ENCODE results near the gene GPR161. TPM values are rescaled to one million over a fixed set of nuclear protein-coding genes. Genes with fewer than 3 reads are reported as not detected.

GPR161 gene
- total RNA-seq, 1 donor from 2014 or later: 21.9 TPM

DNA sequence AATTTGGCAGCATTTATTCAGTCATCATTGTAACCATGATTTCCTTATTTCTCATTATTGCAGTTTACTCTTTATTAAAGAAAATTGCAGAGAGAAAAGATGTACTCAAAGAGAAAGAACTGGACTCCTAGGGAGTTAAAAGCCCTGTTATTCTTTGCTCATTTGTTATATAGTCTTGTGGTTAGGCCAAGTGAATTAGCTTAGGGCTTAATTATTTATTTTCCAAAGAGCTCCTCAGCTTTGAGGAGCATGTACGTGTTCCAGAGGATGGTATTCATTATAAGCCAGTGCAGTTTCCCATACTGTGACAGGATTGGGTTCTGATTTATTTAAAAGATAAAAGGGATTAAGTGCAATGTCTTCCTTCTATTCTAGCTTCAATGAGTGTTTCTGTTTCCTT is 86.4 kb downstream of the GPR161 start:
- Mint-ChIP-seq H3K9me3 (ENCODE audit: unreplicated experiment) (no peaks in the 10 kb centered on the region), H3K36me3 (ENCODE audit: low read depth, unreplicated experiment) (peaks cover 2% of the 10 kb centered on the region), H3K4me3 (ENCODE audit: unreplicated experiment) (no peak overlapping the region), H3K27me3 (ENCODE audit: low read depth, unreplicated experiment) (no peaks in the 10 kb centered on the region), H3K27ac (ENCODE audit: unreplicated experiment) (no peak overlapping the region), H3K4me1 (ENCODE audit: low read depth, unreplicated experiment) (peaks cover 5% of the 10 kb centered on the region)
- no peak overlapping the region for H2AFZ ChIP-seq (ENCODE audit: low read depth, low read length)
- DNase-seq (ENCODE audit: low read depth) (no peak), FAIRE-seq (no peak)
- H4K20me1 ChIP-seq (ENCODE audit: insufficient read depth, low read length): no peaks in the 10 kb centered on the region
- H3K4me2 ChIP-seq (ENCODE audit: low read length): no peak overlapping the region
- peaks cover 2% of the 10 kb centered on the region for H3K36me3 ChIP-seq (ENCODE audit: insufficient read depth, low read length)
- H3K4me3 ChIP-seq (ENCODE audit: insufficient read depth, low read depth, low read length): no peak overlapping the region
- no peaks in the 10 kb centered on the region for H3K79me2 ChIP-seq (ENCODE audit: insufficient read depth, low read length)
- TF ChIP-seq EZH2 (IDR thresholded peaks at IDR 0.05; ENCODE audit: insufficient read depth, low read length): no peak
- no peak for TF ChIP-seq CTCF (IDR thresholded peaks at IDR 0.05; ENCODE audit: insufficient read depth, low read depth, low read length)
- H3K27me3 ChIP-seq (ENCODE audit: insufficient read depth, low read length): no peaks in the 10 kb centered on the region
- H3K9me3 ChIP-seq (ENCODE audit: insufficient read depth, low read depth, low read length): no peaks in the 10 kb centered on the region
- H3K4me1 ChIP-seq (ENCODE audit: insufficient read depth, low read length): no peaks in the 10 kb centered on the region
- H3K9ac ChIP-seq (ENCODE audit: low read length): no peak overlapping the region
- H3K27ac ChIP-seq (ENCODE audit: low read depth, low read length): no peak overlapping the region

DNA sequence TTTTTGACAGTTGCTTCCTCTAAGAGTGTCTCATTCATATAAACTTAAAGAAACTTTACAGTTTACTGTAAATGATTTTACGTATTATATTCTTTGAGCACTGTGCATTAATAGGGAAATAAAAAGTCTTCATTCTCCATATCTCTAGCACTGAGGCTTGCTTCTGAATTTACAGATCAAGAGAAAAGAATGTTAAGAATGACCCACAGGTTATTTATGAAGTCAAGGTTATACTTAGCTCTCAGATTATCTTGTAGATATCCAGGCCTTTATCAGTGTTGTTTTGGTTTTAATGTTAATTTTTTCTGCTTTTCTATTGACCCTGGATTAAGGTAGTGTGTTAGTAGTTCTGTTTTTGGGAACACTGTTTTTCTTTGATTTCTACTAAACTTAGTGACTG is 91.4 kb downstream of the GPR161 start:
- no peaks in the 10 kb centered on the region for H3K27me3 Mint-ChIP-seq (ENCODE audit: low read depth, unreplicated experiment)
- no peaks in the 10 kb centered on the region for H4K20me1 ChIP-seq (ENCODE audit: insufficient read depth, low read length)
- TF ChIP-seq EZH2 (IDR thresholded peaks at IDR 0.05; ENCODE audit: insufficient read depth, low read length): no peak

GRCh38 chr1:168042362-168042761 is 94.4 kb downstream of the GPR161 start:
- no peaks in the 10 kb centered on the region for H3K4me1 ChIP-seq (ENCODE audit: insufficient read depth, low read length)
- DNase-seq (ENCODE audit: low read depth): no peak
- Mint-ChIP-seq H3K4me1 (ENCODE audit: low read depth, unreplicated experiment) (peaks cover 9% of the 10 kb centered on the region), H3K36me3 (ENCODE audit: low read depth, unreplicated experiment) (peaks cover 4% of the 10 kb centered on the region), H3K9me3 (ENCODE audit: unreplicated experiment) (no peaks in the 10 kb centered on the region), H3K4me3 (ENCODE audit: unreplicated experiment) (no peak overlapping the region), H3K27ac (ENCODE audit: unreplicated experiment) (no peak overlapping the region), H3K27me3 (ENCODE audit: low read depth, unreplicated experiment) (no peaks in the 10 kb centered on the region)
- H2AFZ ChIP-seq (ENCODE audit: low read depth, low read length): no peak overlapping the region
- H3K4me3 ChIP-seq (ENCODE audit: insufficient read depth, low read depth, low read length): no peak overlapping the region
- H3K27ac ChIP-seq (ENCODE audit: low read depth, low read length): no peak overlapping the region
- FAIRE-seq: no peak
- H3K27me3 ChIP-seq (ENCODE audit: insufficient read depth, low read length): no peaks in the 10 kb centered on the region
- no peaks in the 10 kb centered on the region for H4K20me1 ChIP-seq (ENCODE audit: insufficient read depth, low read length)
- no peaks in the 10 kb centered on the region for H3K79me2 ChIP-seq (ENCODE audit: insufficient read depth, low read length)
- TF ChIP-seq EZH2 (IDR thresholded peaks at IDR 0.05; ENCODE audit: insufficient read depth, low read length): no peak
- no peak for TF ChIP-seq CTCF (IDR thresholded peaks at IDR 0.05; ENCODE audit: insufficient read depth, low read depth, low read length)
- H3K4me2 ChIP-seq (ENCODE audit: low read length): no peak overlapping the region
- no peaks in the 10 kb centered on the region for H3K9me3 ChIP-seq (ENCODE audit: insufficient read depth, low read depth, low read length)
- peaks cover 15% of the 10 kb centered on the region for H3K36me3 ChIP-seq (ENCODE audit: insufficient read depth, low read length)
- no peak overlapping the region for H3K9ac ChIP-seq (ENCODE audit: low read length)

More for the DNA sequence above, 91.4 kb downstream of the GPR161 start:
- Histone ChIP-seq H3K79me2 (ENCODE audit: insufficient read depth, low read length) (no peaks in the 10 kb centered on the region), H3K4me2 (ENCODE audit: low read length) (no peak overlapping the region), H3K36me3 (ENCODE audit: insufficient read depth, low read length) (peaks cover 15% of the 10 kb centered on the region), H2AFZ (ENCODE audit: low read depth, low read length) (no peak overlapping the region), H3K27me3 (ENCODE audit: insufficient read depth, low read length) (no peaks in the 10 kb centered on the region), H3K9me3 (ENCODE audit: insufficient read depth, low read depth, low read length) (no peaks in the 10 kb centered on the region), H3K4me1 (ENCODE audit: insufficient read depth, low read length) (no peaks in the 10 kb centered on the region), H3K9ac (ENCODE audit: low read length) (no peak overlapping the region), H3K4me3 (ENCODE audit: insufficient read depth, low read depth, low read length) (no peak overlapping the region), H3K27ac (ENCODE audit: low read depth, low read length) (no peak overlapping the region)
- Mint-ChIP-seq H3K4me3 (ENCODE audit: unreplicated experiment) (no peak overlapping the region), H3K4me1 (ENCODE audit: low read depth, unreplicated experiment) (peaks cover 9% of the 10 kb centered on the region), H3K36me3 (ENCODE audit: low read depth, unreplicated experiment) (peaks cover 4% of the 10 kb centered on the region), H3K9me3 (ENCODE audit: unreplicated experiment) (no peaks in the 10 kb centered on the region), H3K27ac (ENCODE audit: unreplicated experiment) (no peak overlapping the region)
- DNase-seq (ENCODE audit: low read depth) (no peak), FAIRE-seq (peak; percentile 5)

All from astrocyte (in vitro differentiated cells and primary cell).